Skeletal muscle cell (primary cell): ENCODE measurements around the gene KLHDC4.
"Not testable (repeated sequence)": the region's sequence is repeated elsewhere in the genome, so short reads cannot be mapped to it uniquely, and the experiment has no call there.

Experiments
- DNase-seq: peaks from one replicate; pipeline ENCODE4 v3.0.0-alpha.2; 2010; ENCODE audit warnings: low read depth
- H3K4me3 ChIP-seq: 2 replicates; pipeline ENCODE4 v1.5.1; 2011; ENCODE audit warnings: low read depth, mild to moderate bottlenecking, control low read depth, low read length, moderate library complexity

Gene KLHDC4

GRCh38 chr16:87765776-87766484 lies at the start of gene KLHDC4:
Gene KLHDC4, minus strand, starts transcription at chr16:87765986. Its CDS starts 96 bp downstream, at chr16:87765890.
- H3K4me3 ChIP-seq, result peak within 1 kb of the TSS; percentile 90
- DNase-seq, result no peak

DNA sequence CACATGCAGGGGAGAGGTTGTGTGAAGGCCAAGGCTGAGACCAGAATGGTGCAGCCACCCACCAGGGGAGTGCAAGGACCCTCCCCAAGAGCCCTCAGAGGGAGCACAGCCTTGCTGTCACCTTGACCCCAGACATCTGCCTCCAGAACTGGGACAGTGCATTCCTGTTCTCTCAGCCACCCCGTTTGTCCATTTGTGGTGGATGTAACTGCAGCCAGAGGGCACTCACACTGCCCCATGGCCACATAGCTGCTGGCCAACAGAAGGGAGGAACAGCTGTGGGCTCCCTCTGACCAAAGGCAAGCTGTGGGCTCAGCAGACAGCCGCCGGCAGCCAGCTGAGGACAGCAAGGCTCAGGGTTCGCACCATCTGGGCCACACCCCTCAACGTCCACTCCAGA lies 49.8 kb upstream of the KLHDC4 start:
- no peak overlapping the region for H3K4me3 ChIP-seq
- DNase-seq, result no peak

- H3K4me3 ChIP-seq, result no peak overlapping the region
- DNase-seq, result no peak
Measured at GRCh38 chr16:87812200-87812656, 46.4 kb upstream of the KLHDC4 start.

- DNase-seq, H3K4me3 ChIP-seq: not testable (repeated sequence)
Measured at GRCh38 chr16:87811454-87811853, 45.7 kb upstream of the KLHDC4 start.

- no peak overlapping the region for H3K4me3 ChIP-seq
Measured at GRCh38 chr16:87809150-87809902, 43.5 kb upstream of the KLHDC4 start.

GRCh38 chr16:87808108-87808507 lies 42.3 kb upstream of the KLHDC4 start:
- H3K4me3 ChIP-seq, result no peak overlapping the region
- no peak for DNase-seq

More at GRCh38 chr16:87809150-87809902, 43.5 kb upstream of the KLHDC4 start:
- no peak for DNase-seq

DNA sequence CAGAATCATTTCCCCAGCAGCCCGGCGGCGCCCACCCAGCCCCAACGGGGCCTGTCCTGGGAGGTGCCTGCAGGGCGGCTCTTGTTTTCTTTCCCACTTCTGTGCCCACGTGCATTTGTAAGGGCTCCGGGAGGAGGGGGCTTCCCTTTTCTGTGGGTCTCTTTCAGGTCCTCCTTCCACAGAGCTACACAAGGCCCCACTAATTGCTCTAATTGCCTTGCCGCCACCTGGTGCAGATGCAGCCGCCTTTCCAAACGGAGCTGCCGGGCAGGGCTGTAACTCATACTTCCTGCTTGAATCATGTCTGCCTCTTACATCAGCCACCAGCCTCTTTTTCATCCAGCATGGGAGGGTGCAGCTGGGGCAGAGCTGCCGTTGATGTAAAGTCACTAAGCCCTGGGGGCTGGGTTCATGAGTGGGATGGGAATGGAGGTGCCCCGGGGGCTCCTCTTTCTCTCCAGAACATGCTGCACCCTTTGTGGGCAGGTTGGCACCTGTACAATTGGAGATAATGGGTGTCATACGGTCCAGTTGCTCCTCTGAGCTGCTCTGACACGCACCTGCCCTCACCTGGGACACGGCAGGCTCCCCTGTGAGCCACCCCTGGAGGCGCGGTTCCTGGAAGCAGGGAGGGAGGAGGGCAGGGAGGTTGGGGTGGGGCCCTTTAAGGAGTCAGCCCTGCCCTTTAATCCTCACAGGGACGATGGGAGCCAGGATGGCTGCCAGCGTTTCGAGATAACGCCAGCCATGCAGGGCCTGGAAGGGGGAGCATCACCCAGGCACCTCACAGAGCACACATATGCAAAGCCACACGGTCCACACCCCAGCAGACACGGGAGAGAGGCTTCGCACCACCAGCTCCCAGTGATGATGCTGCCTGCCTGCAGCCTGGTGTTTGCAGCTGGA lies 41.1 kb upstream of the KLHDC4 start:
- peak; percentile 64 for DNase-seq
- H3K4me3 ChIP-seq, result peak overlapping the region; percentile 41

DNA sequence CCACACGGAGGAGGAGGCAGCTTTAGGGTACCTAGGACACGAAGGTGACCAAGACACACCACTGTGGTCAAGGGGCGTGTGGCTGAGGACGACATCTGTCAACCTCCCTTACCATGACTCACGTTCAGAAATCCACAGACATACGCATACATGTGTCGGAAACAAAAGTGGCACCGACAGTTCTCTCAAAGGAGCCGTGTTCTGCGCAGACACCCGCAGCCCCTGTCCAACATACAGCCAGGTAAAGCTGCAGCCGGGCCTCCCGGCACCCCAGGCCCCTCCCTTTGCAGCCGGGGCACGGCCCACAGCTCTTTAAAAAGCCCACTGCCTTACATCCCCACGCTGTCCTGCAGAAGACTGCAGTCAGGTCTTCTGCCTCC lies 40.5 kb upstream of the KLHDC4 start:
- no peak for DNase-seq

GRCh38 chr16:87803385-87803784 lies 37.6 kb upstream of the KLHDC4 start:
- no peak for DNase-seq
- H3K4me3 ChIP-seq, result no peak overlapping the region

More for the DNA sequence above, 40.5 kb upstream of the KLHDC4 start:
- peak overlapping the region; percentile 41 for H3K4me3 ChIP-seq

GRCh38 chr16:87802670-87803069 lies 36.9 kb upstream of the KLHDC4 start:
- no peak for DNase-seq
- no peak overlapping the region for H3K4me3 ChIP-seq

- H3K4me3 ChIP-seq, result no peak overlapping the region
- no peak for DNase-seq
Measured at GRCh38 chr16:87801679-87802259, 36.0 kb upstream of the KLHDC4 start.

- no peak for DNase-seq
- H3K4me3 ChIP-seq, result no peak overlapping the region
Measured at GRCh38 chr16:87800497-87800896, 34.7 kb upstream of the KLHDC4 start.

DNA sequence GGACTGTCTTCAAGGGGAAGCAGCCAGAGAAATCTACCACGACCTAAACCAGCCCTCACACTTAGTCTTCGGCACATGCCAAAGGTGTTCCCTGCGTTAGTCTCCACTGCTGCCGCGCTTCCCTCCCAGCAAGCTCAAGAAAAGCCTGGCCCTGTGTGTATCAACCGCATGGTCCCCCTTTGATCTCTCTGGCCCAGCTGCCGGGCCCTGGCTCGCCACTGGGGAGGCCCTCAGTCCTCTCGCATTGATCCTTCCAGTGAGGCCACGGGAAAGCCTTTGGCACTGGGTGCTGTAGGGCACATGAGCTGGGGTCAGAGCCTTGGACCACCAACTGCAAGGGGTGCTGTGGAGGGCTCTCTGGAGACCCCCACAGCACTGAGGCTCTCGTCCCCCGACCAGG lies 29.6 kb upstream of the KLHDC4 start:
- no peak overlapping the region for H3K4me3 ChIP-seq
- DNase-seq, result no peak

GRCh38 chr16:87794485-87795078 lies 28.8 kb upstream of the KLHDC4 start:
- no peak overlapping the region for H3K4me3 ChIP-seq
- no peak for DNase-seq

DNA sequence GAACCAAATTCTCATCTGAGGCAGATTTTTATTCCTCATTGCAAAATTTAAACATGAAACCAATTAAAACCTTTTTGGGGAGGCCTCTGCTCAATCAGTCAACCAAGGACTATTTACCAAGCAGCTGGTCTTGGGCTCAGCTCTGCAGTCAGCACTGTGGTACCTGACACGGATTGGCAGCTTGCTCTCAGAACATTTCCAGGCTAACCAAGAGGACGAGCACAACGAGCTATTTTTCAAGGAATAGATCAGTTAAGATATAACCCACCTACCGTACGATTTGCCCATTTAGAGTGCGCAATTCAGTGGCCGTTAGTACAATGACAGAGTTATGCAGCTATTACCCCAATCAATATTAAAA lies 26.4 kb upstream of the KLHDC4 start:
- H3K4me3 ChIP-seq, result no peak overlapping the region
- DNase-seq, result no peak

- no peak for DNase-seq
Measured at GRCh38 chr16:87791295-87792204, 25.8 kb upstream of the KLHDC4 start.

GRCh38 chr16:87790292-87791100 lies 24.7 kb upstream of the KLHDC4 start:
- DNase-seq, result no peak
- H3K4me3 ChIP-seq, result no peak overlapping the region

More at GRCh38 chr16:87791295-87792204, 25.8 kb upstream of the KLHDC4 start:
- no peak overlapping the region for H3K4me3 ChIP-seq
